Stimulated activated CD4-positive, alpha-beta T cell treated with anti-CD3 and anti-CD28 coated beads, Interleukin-15, amount 100 ng/mL, for 48 hours (primary cell): ENCODE results near the gene GDPGP1.
"Not testable (repeated sequence)": the region's sequence is repeated elsewhere in the genome, so short reads cannot be mapped to it uniquely, and the experiment has no call there.

Experiments
- DNase-seq, 2 donors: peaks; one replicate each; pipeline ENCODE4 v3.0.0-alpha.2; 2020; ENCODE audit warnings: low read depth in 2 of 2

The GDPGP1 gene

DNA sequence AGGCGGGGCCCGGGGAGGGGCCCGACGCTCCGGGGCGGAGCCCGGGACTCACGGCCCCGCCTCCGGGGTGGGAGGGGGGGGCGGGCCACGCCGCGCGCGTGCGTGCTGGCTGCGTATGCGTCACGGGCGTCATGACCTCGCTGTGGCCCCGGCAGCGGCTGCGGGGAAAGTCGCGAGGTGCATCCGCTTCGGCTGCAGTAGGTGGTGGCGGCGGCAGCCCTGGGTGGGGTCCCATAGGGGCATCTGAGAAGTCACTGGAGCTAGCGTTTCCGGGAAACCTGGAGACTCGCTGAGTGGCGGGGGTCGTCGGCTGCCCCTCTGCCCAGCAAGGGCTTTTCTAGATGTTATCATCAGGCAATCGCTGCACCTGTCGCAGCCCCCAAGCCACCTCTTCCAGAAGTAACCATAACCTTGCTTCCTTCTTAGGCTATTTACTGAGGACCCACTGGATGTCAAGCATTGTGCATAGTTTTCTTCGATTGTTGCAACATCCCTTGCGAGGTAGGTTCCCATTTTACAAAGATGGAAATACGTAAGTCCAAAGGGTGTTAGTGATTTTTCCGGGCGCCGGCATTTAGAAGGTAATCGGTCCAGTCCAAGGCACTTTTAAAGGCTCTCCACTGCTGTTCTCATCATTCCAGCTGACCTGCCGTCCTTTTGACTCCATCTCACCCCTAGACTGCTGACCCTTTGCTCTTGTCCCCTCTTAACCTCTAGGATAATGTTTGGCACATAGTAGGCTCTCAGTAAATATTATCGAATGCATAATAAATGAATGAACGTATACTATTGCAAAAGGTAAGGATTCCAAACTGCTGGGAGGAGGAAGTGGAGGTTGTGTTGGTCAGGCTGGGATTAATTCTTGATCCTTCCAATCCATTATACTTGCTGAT is at the start of gene GDPGP1:
GDPGP1 (plus strand) TSS at position 114 of the 893 bp plus-strand sequence. CDS start 6,700 bp downstream, outside the sequence.
- DNase-seq = no peak

- DNase-seq = no peak
Measured at GRCh38 chr15:90184786-90185704, 49.0 kb upstream of the GDPGP1 start.

GRCh38 chr15:90187257-90187868 is 46.6 kb upstream of the GDPGP1 start:
- DNase-seq = no peak

DNA sequence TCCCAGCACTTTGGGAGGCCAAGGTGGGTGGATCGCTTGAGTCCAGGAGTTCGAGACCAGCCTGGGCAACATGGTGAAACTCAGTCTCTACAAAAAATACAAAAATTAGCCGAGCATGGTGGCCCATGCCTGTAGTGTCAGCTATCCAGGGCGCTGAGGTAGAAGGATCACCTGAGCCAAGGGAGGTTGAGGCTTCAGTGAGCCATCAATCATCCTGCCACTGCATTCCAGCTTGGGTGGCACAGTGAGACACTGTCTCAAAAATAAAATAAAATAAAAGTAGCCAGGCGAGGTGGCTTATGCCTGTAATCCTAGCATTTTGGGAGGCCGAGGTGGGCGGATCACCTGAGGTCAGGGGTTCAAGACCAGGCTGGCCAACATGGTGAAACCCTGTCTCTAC is 45.9 kb upstream of the GDPGP1 start:
- not testable (repeated sequence) for DNase-seq

DNA sequence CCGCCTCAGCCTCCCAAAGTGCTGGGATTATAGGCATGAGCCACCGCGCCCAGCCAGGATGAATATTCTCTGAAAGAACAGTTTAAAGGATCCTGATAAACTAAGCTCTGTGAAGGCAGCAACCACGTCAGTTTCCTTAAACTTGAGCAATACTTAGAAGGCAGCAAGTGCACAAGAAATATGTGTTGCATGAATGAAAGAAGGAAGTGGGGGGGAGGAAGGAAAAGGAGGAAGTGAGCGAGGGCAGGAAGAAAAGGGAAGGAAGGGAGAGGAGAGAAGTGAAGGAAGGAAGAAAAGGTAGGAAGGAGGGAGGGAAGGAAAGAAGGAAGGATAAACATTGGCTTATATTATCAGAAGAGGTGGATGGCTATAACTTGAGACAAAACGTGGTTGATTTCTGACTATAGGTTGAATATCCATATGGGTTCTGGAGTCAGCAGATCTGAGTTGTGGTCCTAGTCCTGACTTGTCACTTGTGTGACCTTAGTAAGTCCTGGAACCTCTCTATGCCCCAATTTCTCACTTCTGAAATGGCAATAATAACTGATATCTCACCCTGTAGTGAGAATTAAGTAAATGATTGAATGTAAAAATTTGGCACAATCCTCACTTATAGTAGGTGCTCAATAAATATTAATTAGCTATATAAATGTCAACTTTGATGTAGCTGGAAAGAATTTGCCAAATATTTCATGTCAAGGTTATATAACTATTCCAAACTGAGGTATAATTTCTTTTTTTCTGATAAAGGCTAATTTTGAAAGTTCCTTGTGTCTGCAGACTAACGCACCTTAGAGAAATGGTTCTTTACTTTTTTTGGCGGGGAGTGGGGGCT is 44.9 kb upstream of the GDPGP1 start:
- no peak for DNase-seq

GRCh38 chr15:90189781-90190467 is 44.1 kb upstream of the GDPGP1 start:
- DNase-seq = no peak

GRCh38 chr15:90190606-90191343 is 43.2 kb upstream of the GDPGP1 start:
- no peak for DNase-seq

GRCh38 chr15:90191344-90191687 is 42.7 kb upstream of the GDPGP1 start:
- no peak for DNase-seq

DNA sequence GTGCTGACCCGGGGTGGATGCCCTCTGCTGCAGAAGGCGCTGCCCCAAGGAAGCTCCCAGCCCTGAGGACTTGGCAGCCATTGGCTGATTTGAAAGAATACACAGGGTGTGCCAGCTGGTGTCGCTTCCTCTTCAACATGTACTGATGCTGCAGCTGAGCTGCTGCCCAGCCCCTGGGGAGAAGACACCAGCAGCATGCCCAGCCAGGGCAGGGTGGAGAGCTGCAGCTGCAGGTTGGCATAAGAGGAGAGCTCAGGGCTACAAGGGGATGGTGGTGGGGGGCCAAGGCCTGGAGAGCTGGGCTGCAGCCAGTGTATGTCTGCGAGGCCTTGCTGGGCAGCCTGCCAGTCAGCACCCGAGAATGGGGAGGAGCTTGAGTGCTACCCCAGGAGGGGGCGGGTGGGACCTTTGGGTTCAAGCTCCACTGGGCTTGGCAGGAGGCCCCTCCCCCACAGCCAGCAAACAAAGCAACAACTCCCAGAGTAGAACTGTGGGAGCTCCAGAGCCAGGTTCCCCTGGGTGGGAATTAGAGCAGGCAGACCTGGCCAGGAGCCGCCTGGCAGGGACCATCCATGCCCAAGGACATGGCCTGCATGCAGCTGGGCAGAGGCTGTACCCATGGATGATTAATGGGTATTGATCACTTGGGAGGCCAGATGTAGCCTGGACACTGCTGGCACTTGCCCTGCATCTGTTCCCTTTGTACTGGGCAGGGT is 42.1 kb upstream of the GDPGP1 start:
- no peak for DNase-seq

- DNase-seq = no peak
Measured at GRCh38 chr15:90192961-90193786, 40.8 kb upstream of the GDPGP1 start.

DNA sequence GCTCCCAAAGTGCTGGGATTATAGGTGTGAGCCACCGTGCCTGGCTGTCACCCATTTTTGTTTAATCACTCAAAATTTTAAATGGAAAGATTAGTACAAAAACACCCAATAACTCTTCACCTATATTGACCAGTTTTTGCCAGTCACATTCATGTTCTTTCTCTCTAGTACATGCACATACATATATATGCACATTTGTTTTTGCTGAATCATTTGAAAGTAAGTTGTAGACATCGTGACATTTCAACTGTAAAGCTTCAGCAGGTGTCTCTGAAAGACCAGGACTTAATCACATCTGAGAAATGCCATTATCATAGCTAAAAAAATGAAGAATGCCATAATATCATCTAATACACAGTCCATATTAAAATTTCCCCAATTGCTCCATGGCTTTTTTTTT is 39.4 kb upstream of the GDPGP1 start:
- DNase-seq = no peak

DNA sequence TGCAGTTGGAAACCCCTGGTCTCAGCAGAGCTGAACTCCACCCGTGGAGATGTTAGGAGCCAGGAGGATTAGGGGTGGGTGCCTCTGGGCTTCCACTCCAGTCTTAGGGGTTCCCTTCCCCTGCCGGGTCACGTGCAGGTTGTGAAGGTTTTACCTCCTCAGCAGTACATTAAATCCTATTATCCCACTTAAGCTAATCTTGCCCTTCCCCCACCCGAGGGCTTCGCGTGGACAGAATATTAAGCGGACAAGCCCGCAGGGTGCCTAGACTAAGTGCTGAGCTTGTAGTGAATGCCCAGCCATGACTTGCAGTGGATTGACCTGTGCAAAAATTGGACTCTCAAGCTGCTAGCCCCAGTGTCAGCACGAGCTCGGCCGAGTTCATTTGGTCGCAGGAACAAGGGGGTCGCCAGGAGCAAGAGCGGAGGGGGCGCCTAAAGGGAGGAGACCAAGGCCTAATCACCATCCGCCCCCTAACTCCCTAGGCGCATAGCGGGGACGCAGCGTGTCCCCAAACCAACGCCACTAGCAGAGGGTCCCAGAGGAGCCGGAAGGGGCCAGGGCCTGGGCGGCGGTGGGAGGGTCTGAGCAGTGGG is 33.4 kb upstream of the GDPGP1 start:
- no peak for DNase-seq

DNA sequence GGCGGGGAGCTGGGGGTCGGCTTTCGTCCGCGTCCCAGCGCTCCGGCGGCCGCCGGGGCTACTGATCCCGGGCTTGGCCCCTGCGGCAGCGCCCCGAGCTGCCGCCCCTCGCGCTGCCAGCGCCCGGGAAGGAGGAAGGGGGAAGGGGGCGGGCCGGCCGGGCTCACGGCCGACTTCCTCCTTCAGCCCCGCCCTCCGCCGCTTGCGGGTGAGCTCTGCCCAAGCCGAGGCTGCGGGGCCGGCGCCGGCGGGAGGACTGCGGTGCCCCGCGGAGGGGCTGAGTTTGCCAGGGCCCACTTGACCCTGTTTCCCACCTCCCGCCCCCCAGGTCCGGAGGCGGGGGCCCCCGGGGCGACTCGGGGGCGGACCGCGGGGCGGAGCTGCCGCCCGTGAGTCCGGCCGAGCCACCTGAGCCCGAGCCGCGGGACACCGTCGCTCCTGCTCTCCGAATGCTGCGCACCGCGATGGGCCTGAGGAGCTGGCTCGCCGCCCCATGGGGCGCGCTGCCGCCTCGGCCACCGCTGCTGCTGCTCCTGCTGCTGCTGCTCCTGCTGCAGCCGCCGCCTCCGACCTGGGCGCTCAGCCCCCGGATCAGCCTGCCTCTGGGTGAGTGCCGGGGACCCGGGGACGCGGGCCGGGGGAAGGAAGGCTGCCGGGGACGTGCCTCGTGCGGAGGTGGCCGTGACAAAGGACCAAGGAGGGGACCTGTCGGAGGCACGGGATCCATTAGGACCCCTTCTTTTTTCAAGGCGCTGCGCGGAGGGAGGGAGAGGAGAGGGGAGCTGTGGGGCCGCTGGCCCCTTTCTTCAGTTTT is 32.7 kb upstream of the GDPGP1 start, which contains the start of gene SEMA4B:
SEMA4B (plus strand) TSS at position 201 of the 814 bp plus-strand sequence; CDS start at position 450, 249 bp downstream.
- DNase-seq = peak in 1 of 2 donors; percentile 53

- no peak for DNase-seq
Measured at GRCh38 chr15:90201944-90202375, 32.0 kb upstream of the GDPGP1 start.

- no peak for DNase-seq
Measured at GRCh38 chr15:90202929-90203328, 31.1 kb upstream of the GDPGP1 start.

GRCh38 chr15:90203473-90203872 is 30.5 kb upstream of the GDPGP1 start:
- no peak for DNase-seq

DNA sequence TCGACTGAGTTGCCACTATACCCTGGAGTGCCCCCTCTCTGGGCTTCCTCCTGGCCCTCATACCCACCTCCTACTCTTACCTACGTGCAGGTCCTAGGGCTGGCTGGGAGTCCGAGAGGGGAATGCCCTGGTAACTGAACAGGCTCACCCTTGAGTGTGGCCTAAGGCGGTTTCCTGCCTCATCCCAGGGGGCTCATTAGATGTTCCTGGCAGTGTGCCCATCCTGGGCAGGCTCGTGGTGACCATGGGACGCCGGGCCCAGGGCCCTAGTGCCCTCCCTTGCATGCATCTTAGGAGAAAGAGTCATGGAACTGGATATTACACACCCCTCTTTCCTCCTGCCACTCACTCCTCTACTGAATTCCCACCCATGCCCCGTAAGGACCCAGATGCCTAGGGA is 30.1 kb upstream of the GDPGP1 start:
- DNase-seq = no peak
